H1 (cell line): ENCODE results near the gene SIK2.
"Not testable (repeated sequence)": the region's sequence is repeated elsewhere in the genome, so short reads cannot be mapped to it uniquely, and the experiment has no call there.

Experiments
- BRCA1 ChIP-seq: IDR thresholded peaks from 2 replicates; pipeline ENCODE4 v1.6.1; 2012; ENCODE audit warnings: low read depth, low read length, improper control_type of control experiment
- CHD1 ChIP-seq: IDR thresholded peaks from 2 replicates; pipeline ENCODE4 v1.6.1; 2012; ENCODE audit warnings: low read depth, low read length, improper control_type of control experiment
- CTCF ChIP-seq, 3 experiments: IDR thresholded peaks; 1 replicate in 2 of 3; 2 replicates in 1 of 3; pipeline versions ENCODE4 v1.5.1 to v1.6.1; 2011; ENCODE audit warnings: low read length in 3 of 3, mild to moderate bottlenecking in 3 of 3, inconsistent platforms in 2 of 3, low read depth in 1 of 3, moderate library complexity in 1 of 3; ENCODE audit not compliant: insufficient read depth in 1 of 3; ENCODE audit errors: control extremely low read depth in 1 of 3
- GABPA ChIP-seq: IDR thresholded peaks from 2 replicates; pipeline ENCODE4 v1.6.1; 2011; ENCODE audit warnings: mild to moderate bottlenecking, low read length, moderate library complexity, borderline replicate concordance; ENCODE audit not compliant: insufficient read depth
- PHF8 ChIP-seq: fragments of 200-600 bp; sonication (generic); conservative IDR thresholded peaks from 2 replicates; pipeline ENCODE4 v1.7.1; 2012; ENCODE audit warnings: low read depth, mild to moderate bottlenecking, inconsistent platforms, low read length, moderate library complexity
- TEAD4 ChIP-seq: IDR thresholded peaks from 2 replicates; pipeline ENCODE4 v1.6.1; 2012; ENCODE audit warnings: low read depth, low read length, inconsistent platforms, mixed read lengths
- ZNF274 ChIP-seq: IDR thresholded peaks from 2 replicates; pipeline ENCODE4 v1.7.0; 2012; ENCODE audit warnings: low read length, borderline replicate concordance; ENCODE audit errors: extremely low read depth

DNA sequence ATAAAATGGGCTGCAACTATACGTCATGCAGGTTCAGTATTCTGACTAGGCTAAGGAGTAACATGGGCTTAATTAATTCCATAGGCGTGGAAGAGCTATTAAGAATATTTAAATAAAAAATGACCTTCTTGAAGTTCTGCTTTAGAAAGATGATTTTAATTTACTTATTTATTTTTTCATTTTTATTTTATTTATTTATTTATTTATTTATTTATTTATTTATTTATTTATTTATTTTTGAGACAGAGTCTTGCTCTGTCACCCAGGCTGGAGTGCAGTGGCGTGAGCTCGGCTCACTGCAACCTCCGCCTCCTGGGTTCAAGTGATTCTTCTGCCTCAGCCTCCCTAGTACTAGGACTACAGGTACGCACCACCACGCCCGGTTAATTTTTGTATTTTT, 55.7 kb downstream of the SIK2 start:
- not testable (repeated sequence) for TF ChIP-seq CHD1; GABPA; CTCF (IDR thresholded peaks at IDR 0.05; ENCODE audit: control extremely low read depth in 1 of 3, insufficient read depth in 1 of 3, low read depth in 1 of 3, low read length in 3 of 3); TEAD4; ZNF274; PHF8; BRCA1
